Endodermal cell (in vitro differentiated cells): Measurements from ENCODE around the gene MAP3K4. TPM values are rescaled to one million over a fixed set of nuclear protein-coding genes. Genes with fewer than 3 reads are reported as not detected.

ENCODE experiments used
- DNase-seq: peaks from one replicate; pipeline ENCODE4 v3.0.0-alpha.2; 2017
- H3K27ac ChIP-seq: 2 replicates; pipeline ENCODE4 v1.5.1; 2013; ENCODE audit warnings: mild to moderate bottlenecking, low read depth, low read length, moderate library complexity
- H3K27me3 ChIP-seq: 2 replicates; pipeline ENCODE4 v1.6.1; 2013; ENCODE audit warnings: mild to moderate bottlenecking, low read length, moderate library complexity; ENCODE audit not compliant: insufficient read depth, control insufficient read depth, poor library complexity, severe bottlenecking
- H3K36me3 ChIP-seq: 2 replicates; pipeline ENCODE4 v1.7.0; 2013; ENCODE audit warnings: mild to moderate bottlenecking, low read length, moderate library complexity; ENCODE audit not compliant: control insufficient read depth, insufficient read depth
- H3K4me1 ChIP-seq: one replicate; pipeline ENCODE4 v1.7.0; 2013; ENCODE audit warnings: low read length; ENCODE audit not compliant: control insufficient read depth, insufficient read depth
- H3K4me3 ChIP-seq: 2 replicates; pipeline ENCODE4 v1.5.1; 2013; ENCODE audit warnings: mild to moderate bottlenecking, low read length, moderate library complexity
- H3K9ac ChIP-seq: 2 replicates; pipeline ENCODE4 v1.6.1; 2013; ENCODE audit warnings: mild to moderate bottlenecking, low read length, moderate library complexity; ENCODE audit not compliant: poor library complexity, severe bottlenecking; ENCODE audit errors: extremely low read depth
- H3K9me3 ChIP-seq: 2 replicates; pipeline ENCODE4 v1.6.1; 2013; ENCODE audit warnings: mild to moderate bottlenecking, low read length, moderate library complexity; ENCODE audit not compliant: control insufficient read depth
- H3K27ac Mint-ChIP-seq: 2 replicates; pipeline ENCODE4 v1.8.0; 2020; ENCODE audit warnings: mixed read lengths
- H3K27me3 Mint-ChIP-seq: 2 replicates; pipeline ENCODE4 v1.8.0; 2021; ENCODE audit warnings: mild to moderate bottlenecking, mixed read lengths; ENCODE audit not compliant: insufficient read depth
- H3K36me3 Mint-ChIP-seq: 2 replicates; pipeline ENCODE4 v1.8.0; 2020; ENCODE audit warnings: low read depth, mixed read lengths
- H3K4me1 Mint-ChIP-seq: 2 replicates; pipeline ENCODE4 v1.8.0; 2020; ENCODE audit warnings: mixed read lengths
- H3K4me3 Mint-ChIP-seq: 2 replicates; pipeline ENCODE4 v1.8.0; 2020; ENCODE audit warnings: mild to moderate bottlenecking, moderate library complexity, mixed read lengths
- H3K9me3 Mint-ChIP-seq: 2 replicates; pipeline ENCODE4 v1.8.0; 2020; ENCODE audit warnings: mild to moderate bottlenecking, mixed read lengths
- CTCF ChIP-seq: fragments of 200-600 bp; sonication (generic); conservative IDR thresholded peaks from 2 replicates; pipeline ENCODE4 v1.5.0; 2021; ENCODE audit warnings: antibody characterized with exemption, mild to moderate bottlenecking
- WGBS, 2 experiments: methylation state at CpG; one replicate each; pipeline versions ENCODE4 v1.1.5 to v1.1.7; 2013; ENCODE audit warnings: missing lambda C conversion rate in 2 of 2, mixed read lengths in 1 of 2; ENCODE audit not compliant: insufficient coverage in 1 of 2, insufficient read length in 1 of 2; 5-methylcytosine and 5-hydroxymethylcytosine counted together
- total RNA-seq, 2 donors: library from RNA; stranded (reverse); fragmentation: NEBNext Ultra II Directional in 1 of 2; extraction: Animal tissue kit (Norgen Biotek cat#: 25700) in 1 of 2; gene quantifications; 2 replicates in 1 of 2; 3 replicates in 1 of 2; pipeline ENCODE4 v1.2.1, GENCODE V29; 2021

MAP3K4 gene
- total RNA-seq, 2 donors from 2014 or later: 82.8 to 105 TPM

DNA sequence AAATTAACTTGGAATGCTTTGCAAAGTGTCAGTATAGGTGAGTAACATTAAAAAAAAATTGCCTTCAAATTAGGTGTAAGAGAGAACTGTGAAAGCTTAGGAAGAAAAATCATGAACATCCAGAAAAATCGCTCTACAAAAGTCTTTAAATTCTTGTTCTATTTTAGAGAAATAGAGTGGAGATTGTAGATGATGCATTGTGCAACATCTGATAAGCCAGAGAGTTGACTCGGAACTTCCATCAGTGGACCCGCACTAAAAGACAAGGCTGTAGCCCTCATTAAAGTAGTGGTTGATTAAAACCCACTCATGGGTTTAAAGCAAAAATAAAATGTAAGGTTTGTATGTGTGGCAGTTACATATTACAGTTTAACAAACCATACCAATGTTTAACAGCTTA lies 35.8 kb downstream of the MAP3K4 start:
- TF ChIP-seq CTCF: no peak
- Mint-ChIP-seq H3K36me3 (peaks cover 13% of the 10 kb centered on the region), H3K4me1 (peaks cover 30% of the 10 kb centered on the region), H3K9me3 (no peaks in the 10 kb centered on the region), H3K27ac (no peak overlapping the region), H3K4me3 (no peak overlapping the region), H3K27me3 (no peaks in the 10 kb centered on the region)
- Histone ChIP-seq H3K27me3 (no peaks in the 10 kb centered on the region), H3K4me3 (no peak overlapping the region), H3K36me3 (no peaks in the 10 kb centered on the region), H3K9ac (no peak overlapping the region), H3K4me1 (no peaks in the 10 kb centered on the region), H3K27ac (no peak overlapping the region), H3K9me3 (no peaks in the 10 kb centered on the region)
- no peak for DNase-seq
- 95% methylated on average over 3 of the region's 3 CpGs; no CpG with 5 or more reads in 1 of the 2 experiments for WGBS, 2 experiments

DNA sequence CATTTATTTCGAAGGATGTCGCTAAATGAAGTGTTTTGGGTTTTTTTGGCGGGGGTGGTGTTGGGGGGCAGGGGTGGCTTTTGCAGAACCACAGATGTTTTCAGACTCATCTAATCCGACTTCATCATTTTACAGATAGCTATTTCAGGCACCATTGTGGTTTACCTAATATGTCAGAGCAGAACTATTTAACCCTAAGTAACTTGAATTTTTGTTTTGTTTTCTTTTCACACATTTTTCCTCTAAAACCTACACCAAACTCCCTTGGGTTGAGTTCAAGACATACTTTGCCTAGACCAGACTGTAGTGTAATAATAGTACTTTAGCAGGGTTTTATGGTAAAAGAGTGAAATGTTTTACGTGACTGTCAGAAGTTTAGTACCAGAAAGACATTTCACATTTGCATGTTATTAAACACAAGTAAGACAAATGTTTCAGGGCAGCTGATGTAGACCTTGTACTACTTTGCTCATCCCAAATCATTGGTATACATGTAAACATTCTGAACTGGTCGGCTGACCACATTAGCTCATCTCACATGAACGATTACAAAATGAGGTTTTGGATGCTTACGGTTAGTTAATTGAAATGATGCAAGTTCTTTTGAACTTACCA lies 37.7 kb downstream of the MAP3K4 start:
- H3K9me3 ChIP-seq: no peaks in the 10 kb centered on the region
- H3K4me1 ChIP-seq: no peaks in the 10 kb centered on the region
- H3K36me3 Mint-ChIP-seq: peaks cover 15% of the 10 kb centered on the region
- no peak for DNase-seq
- 96 to 100% methylated on average over 2 to 8 of the region's 8 CpGs for WGBS, 2 experiments
- H3K36me3 ChIP-seq: no peaks in the 10 kb centered on the region
- no peak for TF ChIP-seq CTCF
- no peak overlapping the region for H3K27ac Mint-ChIP-seq
- H3K4me1 Mint-ChIP-seq: peaks cover 27% of the 10 kb centered on the region
- H3K27me3 ChIP-seq: no peaks in the 10 kb centered on the region
- H3K9me3 Mint-ChIP-seq: no peaks in the 10 kb centered on the region
- no peak overlapping the region for H3K9ac ChIP-seq
- no peak overlapping the region for H3K4me3 ChIP-seq
- H3K4me3 Mint-ChIP-seq: no peak overlapping the region
- H3K27ac ChIP-seq: no peak overlapping the region
- H3K27me3 Mint-ChIP-seq: no peaks in the 10 kb centered on the region

GRCh38 chr6:161031721-161032495 lies 40.3 kb downstream of the MAP3K4 start:
- H3K4me3 Mint-ChIP-seq: no peak overlapping the region
- no peak overlapping the region for H3K9ac ChIP-seq
- H3K27me3 Mint-ChIP-seq: no peaks in the 10 kb centered on the region
- no peak for DNase-seq
- no peak for TF ChIP-seq CTCF
- H3K4me3 ChIP-seq: no peak overlapping the region
- H3K9me3 ChIP-seq: no peaks in the 10 kb centered on the region
- H3K36me3 ChIP-seq: peaks cover 13% of the 10 kb centered on the region
- 86 to 100% methylated on average over 1 to 2 of the region's 3 CpGs for WGBS, 2 experiments
- H3K4me1 ChIP-seq: no peaks in the 10 kb centered on the region
- no peaks in the 10 kb centered on the region for H3K9me3 Mint-ChIP-seq
- no peak overlapping the region for H3K27ac ChIP-seq
- no peak overlapping the region for H3K27ac Mint-ChIP-seq
- H3K4me1 Mint-ChIP-seq: peaks cover 31% of the 10 kb centered on the region
- H3K27me3 ChIP-seq: no peaks in the 10 kb centered on the region
- peaks cover 14% of the 10 kb centered on the region for H3K36me3 Mint-ChIP-seq
